Measurements from ENCODE around the gene TMEM138.

GRCh38 chr11:61357233-61357893 is 4.8 kb upstream of the TMEM138 start:
- TF ChIP-seq GATA2 (IDR thresholded peaks at IDR 0.05; ENCODE audit: low read depth, low read length), result no peak
- TF ChIP-seq GATA3 (IDR thresholded peaks at IDR 0.05; ENCODE audit: low read depth, low read length), result no peak

Data from SH-SY5Y (cell line).